Measurements from ENCODE around the gene DSCAML1. TPM values are rescaled to one million over a fixed set of nuclear protein-coding genes. Genes with fewer than 3 reads are reported as not detected.

DSCAML1 gene
- total and polyA plus RNA-seq, 2 of the 8 experiments (the other 6 are each of a cell fraction or from before 2014, with no cell fraction given) = 0.19 to 0.24 TPM

GRCh38 chr11:117426297-117426685, 370.7 kb downstream of the DSCAML1 start (continued):
- TF ChIP-seq HDAC2 (IDR thresholded peaks at IDR 0.05; ENCODE audit: borderline replicate concordance in 1 of 2, low read depth in 2 of 2, low read length in 2 of 2) = no peak
- TF ChIP-seq E2F6 (IDR thresholded peaks at IDR 0.05) = no peak
- no peak for TF ChIP-seq EP300 (IDR thresholded peaks at IDR 0.05; ENCODE audit: borderline replicate concordance in 1 of 2, low read depth in 2 of 2, low read length in 2 of 2)
- no peak for TF ChIP-seq CHD1 (IDR thresholded peaks at IDR 0.05; ENCODE audit: low read depth, low read length)
- TF ChIP-seq TAF7 (optimal IDR thresholded peaks at IDR 0.05; ENCODE audit: borderline replicate concordance, low read depth, low read length) = no peak
- TF ChIP-seq, protein P1, sequence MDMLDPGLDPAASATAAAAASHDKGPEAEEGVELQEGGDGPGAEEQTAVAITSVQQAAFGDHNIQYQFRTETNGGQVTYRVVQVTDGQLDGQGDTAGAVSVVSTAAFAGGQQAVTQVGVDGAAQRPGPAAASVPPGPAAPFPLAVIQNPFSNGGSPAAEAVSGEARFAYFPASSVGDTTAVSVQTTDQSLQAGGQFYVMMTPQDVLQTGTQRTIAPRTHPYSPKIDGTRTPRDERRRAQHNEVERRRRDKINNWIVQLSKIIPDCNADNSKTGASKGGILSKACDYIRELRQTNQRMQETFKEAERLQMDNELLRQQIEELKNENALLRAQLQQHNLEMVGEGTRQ (IDR thresholded peaks at IDR 0.05; ENCODE audit: low read length) = no peak
- no peak for TF ChIP-seq JUND (IDR thresholded peaks at IDR 0.05; ENCODE audit: low read length)
- TF ChIP-seq ZNF274 (IDR thresholded peaks at IDR 0.05; ENCODE audit: borderline replicate concordance, extremely low read depth, low read length) = no peak
- TF ChIP-seq ATF3 (IDR thresholded peaks at IDR 0.05; ENCODE audit: insufficient read depth, low read depth, low read length) = no peak
- TF ChIP-seq POLR2A (IDR thresholded peaks at IDR 0.05; ENCODE audit: control extremely low read depth in 1 of 2, low read depth in 2 of 2, low read length in 2 of 2) = no peak
- TF ChIP-seq NANOG (IDR thresholded peaks at IDR 0.05; ENCODE audit: insufficient read depth, low read depth, low read length, poor library complexity, severe bottlenecking) = no peak
- no peak for TF ChIP-seq POU5F1 (IDR thresholded peaks at IDR 0.05; ENCODE audit: low read depth, low read length)
- no peak for TF ChIP-seq POLR2AphosphoS5 (IDR thresholded peaks at IDR 0.05; ENCODE audit: low read depth, low read length)
- no peak for TF ChIP-seq TAF1 (IDR thresholded peaks at IDR 0.05; ENCODE audit: low read depth, low read length)
- peak; percentile 67 for TF ChIP-seq TEAD4 (IDR thresholded peaks at IDR 0.05; ENCODE audit: low read depth, low read length)
- TF ChIP-seq SUZ12 (IDR thresholded peaks at IDR 0.05; ENCODE audit: low read length) = no peak
- no peak for TF ChIP-seq SP2 (IDR thresholded peaks at IDR 0.05; ENCODE audit: low read length)
- TF ChIP-seq BRCA1 (IDR thresholded peaks at IDR 0.05; ENCODE audit: low read depth, low read length) = no peak
- no peak for TF ChIP-seq CEBPB (IDR thresholded peaks at IDR 0.05; ENCODE audit: low read depth, low read length)
- no peak for TF ChIP-seq KDM4A (IDR thresholded peaks at IDR 0.05; ENCODE audit: low read depth, low read length, severe bottlenecking)
- TF ChIP-seq ASH2L (IDR thresholded peaks at IDR 0.05; ENCODE audit: low read length) = no peak

Measured in H1 (cell line).